IMR-90 (cell line): Measurements from ENCODE around the gene SYNM. TPM values are rescaled to one million over a fixed set of nuclear protein-coding genes. Genes with fewer than 3 reads are reported as not detected.

Experiments used
- ATAC-seq: fragments of 200-7000 bp; cut with Tn5 transposase; 2 replicates; pipeline ENCODE4 v1.9.1; 2020; ENCODE audit warnings: low read depth, mild to moderate bottlenecking, moderate library complexity
- BruUV-seq: library from RNA; stranded (reverse); fragments of 400-500 nt; replicated peaks from 2 replicates; lab custom pipeline; 2021; lab: Mats Ljungman, UMichigan
- CTCF ChIA-PET: fragments of 300-600 bp; formaldehyde crosslinking; extraction: SDS; loops from one replicate; lab custom pipeline; 2021; ENCODE audit warnings: antibody characterized with exemption; lab: Yijun Ruan, JAX
- POLR2A ChIA-PET: fragments of 300-600 bp; sonication (Branson Sonifier 250); formaldehyde crosslinking; loops from one replicate; lab custom pipeline; 2022; ENCODE audit warnings: antibody characterized with exemption; ENCODE audit not compliant: unreplicated experiment; lab: Charles Lee
- DNase-seq: peaks from one replicate; pipeline ENCODE4 v3.0.0; 2013
- H2AFZ ChIP-seq: replicated peaks from 2 replicates; pipeline ENCODE3; 2013; ENCODE audit warnings: low read length, mild to moderate bottlenecking; ENCODE audit not compliant: poor library complexity
- H2AK5ac ChIP-seq: 2 replicates; pipeline ENCODE4 v1.6.1; 2013; ENCODE audit warnings: low read depth, low read length, inconsistent platforms
- H2AK9ac ChIP-seq: replicated peaks from 2 replicates; pipeline ENCODE3; 2013; ENCODE audit warnings: mild to moderate bottlenecking, low read depth, low read length, moderate library complexity; ENCODE audit not compliant: poor library complexity
- H2BK120ac ChIP-seq: 2 replicates; pipeline ENCODE4 v1.6.1; 2013; ENCODE audit warnings: low read depth, low read length, inconsistent platforms
- H2BK15ac ChIP-seq: 3 replicates; pipeline ENCODE4 v1.6.1; 2013; ENCODE audit warnings: low read depth, low read length, inconsistent platforms
- H2BK20ac ChIP-seq: 2 replicates; pipeline ENCODE4 v1.6.1; 2013; ENCODE audit warnings: low read depth, mild to moderate bottlenecking, inconsistent platforms, low read length, moderate library complexity
- H2BK5ac ChIP-seq: 2 replicates; pipeline ENCODE4 v1.6.1; 2013; ENCODE audit warnings: mild to moderate bottlenecking, low read depth, low read length, inconsistent platforms; ENCODE audit not compliant: poor library complexity, severe bottlenecking
- H3K14ac ChIP-seq: replicated peaks from 2 replicates; pipeline ENCODE4 v1.6.1; 2013; ENCODE audit warnings: low read depth, low read length, inconsistent platforms
- H3K18ac ChIP-seq: 2 replicates; pipeline ENCODE4 v1.6.1; 2013; ENCODE audit warnings: low read depth, low read length, control low read depth
- H3K23ac ChIP-seq: 2 replicates; pipeline ENCODE4 v1.6.1; 2013; ENCODE audit warnings: low read depth, low read length, inconsistent platforms
- H3K27ac ChIP-seq: 2 replicates; pipeline ENCODE4 v1.5.1; 2013; ENCODE audit warnings: mild to moderate bottlenecking, control low read depth, low read length; ENCODE audit not compliant: insufficient read depth
- H3K27me3 ChIP-seq: 2 replicates; pipeline ENCODE4 v1.6.1; 2013; ENCODE audit warnings: low read length; ENCODE audit not compliant: control insufficient read depth, insufficient read depth
- H3K36me3 ChIP-seq: 2 replicates; pipeline ENCODE4 v1.6.1; 2013; ENCODE audit warnings: low read length, mixed read lengths; ENCODE audit not compliant: control insufficient read depth, insufficient read depth
- H3K4ac ChIP-seq: 2 replicates; pipeline ENCODE4 v1.6.1; 2013; ENCODE audit warnings: low read depth, low read length, inconsistent platforms
- H3K4me1 ChIP-seq: 2 replicates; pipeline ENCODE4 v1.6.1; 2013; ENCODE audit warnings: low read length, mixed read lengths; ENCODE audit not compliant: control insufficient read depth, insufficient read depth
- H3K4me2 ChIP-seq: 2 replicates; pipeline ENCODE4 v1.6.1; 2013; ENCODE audit warnings: low read depth, mild to moderate bottlenecking, control low read depth, low read length, moderate library complexity
- H3K4me3 ChIP-seq: 2 replicates; pipeline ENCODE4 v1.5.1; 2013; ENCODE audit warnings: low read depth, mild to moderate bottlenecking, control low read depth, low read length, moderate library complexity; ENCODE audit not compliant: insufficient read depth
- H3K56ac ChIP-seq: 2 replicates; pipeline ENCODE4 v1.6.1; 2013; ENCODE audit warnings: low read length, inconsistent platforms; ENCODE audit not compliant: insufficient read depth; ENCODE audit errors: extremely low read depth
- H3K79me1 ChIP-seq, 2 experiments: 2 replicates each; pipeline ENCODE4 v1.6.1; 2013; ENCODE audit warnings: low read length in 2 of 2, inconsistent platforms in 1 of 2, low read depth in 1 of 2
- H3K9ac ChIP-seq: 2 replicates; pipeline ENCODE4 v1.6.1; 2013; ENCODE audit warnings: low read depth, low read length, control low read depth
- H3K9me1 ChIP-seq: 2 replicates; pipeline ENCODE4 v1.6.1; 2013; ENCODE audit warnings: low read length, inconsistent platforms; ENCODE audit not compliant: insufficient read depth
- H3K9me3 ChIP-seq: 2 replicates; pipeline ENCODE4 v1.6.1; 2013; ENCODE audit warnings: low read length; ENCODE audit not compliant: control insufficient read depth, insufficient read depth
- H4K20me1 ChIP-seq: 2 replicates; pipeline ENCODE4 v1.6.1; 2013; ENCODE audit warnings: low read length, inconsistent platforms; ENCODE audit not compliant: insufficient read depth
- H4K5ac ChIP-seq: 2 replicates; pipeline ENCODE4 v1.6.1; 2013; ENCODE audit warnings: mild to moderate bottlenecking, low read depth, low read length, control low read depth
- H4K8ac ChIP-seq, 2 experiments: 2 replicates each; pipeline ENCODE4 v1.6.1; 2013; ENCODE audit warnings: low read depth in 2 of 2, low read length in 2 of 2, control low read depth in 1 of 2, inconsistent platforms in 1 of 2
- H4K91ac ChIP-seq: 2 replicates; pipeline ENCODE4 v1.6.1; 2013; ENCODE audit warnings: low read depth, low read length, inconsistent platforms; ENCODE audit not compliant: insufficient read depth
- CEBPB ChIP-seq: IDR thresholded peaks from 2 replicates; pipeline ENCODE4 v1.6.1; 2012; ENCODE audit warnings: low read depth, low read length, improper control_type of control experiment
- MAZ ChIP-seq: IDR thresholded peaks from 2 replicates; pipeline ENCODE4 v1.6.1; 2012; ENCODE audit warnings: low read depth, mild to moderate bottlenecking, low read length, improper control_type of control experiment, moderate library complexity, borderline replicate concordance
- NFE2L2 ChIP-seq: fragments of 150-350 bp; IDR thresholded peaks from 2 replicates; pipeline ENCODE4 v1.6.1; 2016; ENCODE audit warnings: low read depth, mild to moderate bottlenecking, low read length
- RCOR1 ChIP-seq: IDR thresholded peaks from 2 replicates; pipeline ENCODE4 v1.6.1; 2012; ENCODE audit warnings: mild to moderate bottlenecking, low read length, improper control_type of control experiment; ENCODE audit not compliant: insufficient replicate concordance
- WGBS, 2 experiments: methylation state at CpG; one replicate each; pipeline versions ENCODE4 v1.1.5 to v1.1.7; 2013; ENCODE audit warnings: missing lambda C conversion rate in 2 of 2; ENCODE audit not compliant: insufficient read length in 1 of 2; ENCODE audit errors: extremely low coverage in 2 of 2; 5-methylcytosine and 5-hydroxymethylcytosine counted together
- dilution Hi-C: fragments of 300-500 bp; cut with HindIII; formaldehyde crosslinking; loops from one replicate; pipeline ENCODE4 v1.14.3; 2018; ENCODE audit warnings: low sequenced_read_pairs; ENCODE audit not compliant: unreplicated experiment
- in situ Hi-C: fragments of 300-500 bp; cut with MboI; formaldehyde crosslinking; loops from 3 replicates; pipeline ENCODE4 v1.14.3; 2019; ENCODE audit warnings: low sequenced_read_pairs, inconsistent platforms, mixed read lengths
- intact Hi-C: fragments of 100-400 bp; cut with micrococcal nuclease; formaldehyde crosslinking; loops from 2 replicates; pipeline ENCODE4 v1.10.0; 2022
- polyA plus RNA-seq, 3 experiments: library from polyadenylated mRNA; depleted of rRNA; stranded (reverse); fragments of >200 nt; gene quantifications; 2 replicates each; pipeline ENCODE4 v1.2.3, GENCODE V29; 2012; ENCODE audit warnings: low replicate concordance in 1 of 3
- total RNA-seq: library from RNA; depleted of rRNA; stranded (reverse); fragments of >200 nt; gene quantifications from 2 replicates; pipeline ENCODE4 v1.2.3, GENCODE V29; 2012
- TF ChIP-seq, protein P1 (sequence below): conservative IDR thresholded peaks from 2 replicates; pipeline ENCODE4 v1.5.1; 2012; ENCODE audit warnings: mild to moderate bottlenecking, low read depth, low read length, improper control_type of control experiment

The SYNM gene
- total and polyA plus RNA-seq, 2 of the 4 experiments (the other 2 are of a cell fraction), result 2.1 to 3.4 TPM

DNA sequence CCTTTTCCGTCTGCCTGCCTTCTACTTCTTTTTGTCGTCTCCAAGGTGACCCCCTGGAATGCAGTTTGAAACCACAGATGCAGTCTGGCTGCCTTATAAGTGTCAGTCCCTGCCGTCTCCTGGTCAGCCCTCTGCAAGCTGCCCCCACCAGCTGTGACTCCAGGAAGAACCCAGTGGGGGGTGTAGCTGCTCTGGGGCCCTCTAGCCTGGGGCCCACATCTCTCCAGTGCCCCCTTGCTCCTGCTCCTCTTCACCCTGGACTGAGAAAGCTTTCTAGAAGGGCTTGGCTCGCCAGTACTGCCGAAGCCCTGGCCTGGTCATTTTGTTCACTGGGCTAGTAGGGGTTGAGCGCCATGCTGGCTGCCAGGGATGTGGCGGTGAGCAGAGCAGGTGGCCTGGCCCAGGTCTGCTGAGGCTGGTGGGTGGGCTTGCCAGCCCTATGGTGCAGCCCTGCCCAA lies 21.3 kb downstream of the SYNM start:
- H4K5ac ChIP-seq, result no peak overlapping the region
- no peak overlapping the region for H3K9ac ChIP-seq
- H3K79me1 ChIP-seq, result peaks cover 5 to 24% of the 10 kb centered on the region in 2 experiments; a peak in 3 of 4 replicates
- peaks cover 7% of the 10 kb centered on the region for H3K36me3 ChIP-seq
- ATAC-seq, result no peak
- intact Hi-C loops, result no loop called here
- no peak overlapping the region for H3K14ac ChIP-seq
- H3K27ac ChIP-seq, result no peak overlapping the region
- TF ChIP-seq NFE2L2 (no peak), MAZ (no peak), RCOR1 (no peak), CEBPB (no peak)
- TF ChIP-seq, protein P1, sequence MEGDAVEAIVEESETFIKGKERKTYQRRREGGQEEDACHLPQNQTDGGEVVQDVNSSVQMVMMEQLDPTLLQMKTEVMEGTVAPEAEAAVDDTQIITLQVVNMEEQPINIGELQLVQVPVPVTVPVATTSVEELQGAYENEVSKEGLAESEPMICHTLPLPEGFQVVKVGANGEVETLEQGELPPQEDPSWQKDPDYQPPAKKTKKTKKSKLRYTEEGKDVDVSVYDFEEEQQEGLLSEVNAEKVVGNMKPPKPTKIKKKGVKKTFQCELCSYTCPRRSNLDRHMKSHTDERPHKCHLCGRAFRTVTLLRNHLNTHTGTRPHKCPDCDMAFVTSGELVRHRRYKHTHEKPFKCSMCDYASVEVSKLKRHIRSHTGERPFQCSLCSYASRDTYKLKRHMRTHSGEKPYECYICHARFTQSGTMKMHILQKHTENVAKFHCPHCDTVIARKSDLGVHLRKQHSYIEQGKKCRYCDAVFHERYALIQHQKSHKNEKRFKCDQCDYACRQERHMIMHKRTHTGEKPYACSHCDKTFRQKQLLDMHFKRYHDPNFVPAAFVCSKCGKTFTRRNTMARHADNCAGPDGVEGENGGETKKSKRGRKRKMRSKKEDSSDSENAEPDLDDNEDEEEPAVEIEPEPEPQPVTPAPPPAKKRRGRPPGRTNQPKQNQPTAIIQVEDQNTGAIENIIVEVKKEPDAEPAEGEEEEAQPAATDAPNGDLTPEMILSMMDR, result no peak
- peaks cover 23% of the 10 kb centered on the region for H3K9me1 ChIP-seq
- H3K23ac ChIP-seq, result no peak overlapping the region
- H2BK120ac ChIP-seq, result no peak overlapping the region
- dilution Hi-C loops, result no loop called here
- no peak overlapping the region for H3K4me2 ChIP-seq
- H2AFZ ChIP-seq, result no peak overlapping the region
- H2AK5ac ChIP-seq, result no peak overlapping the region
- peaks cover 14% of the 10 kb centered on the region for H3K4me1 ChIP-seq
- no peak overlapping the region for H4K91ac ChIP-seq
- H2BK15ac ChIP-seq, result no peak overlapping the region
- no peak overlapping the region for H2BK5ac ChIP-seq
- no peak overlapping the region for H3K18ac ChIP-seq
- no TSS peak for BruUV-seq
- no peak overlapping the region for H3K4ac ChIP-seq
- 92% methylated on average over 6 of the region's 7 CpGs; no CpG with 5 or more reads in 1 of the 2 experiments for WGBS, 2 experiments
- H2BK20ac ChIP-seq, result no peak overlapping the region
- ChIA-PET CTCF (no interaction called here), POLR2A (no interaction called here)
- no peak overlapping the region for H3K56ac ChIP-seq
- no peak overlapping the region for H4K8ac ChIP-seq
- no peaks in the 10 kb centered on the region for H3K9me3 ChIP-seq
- in situ Hi-C loops, result no loop called here
- DNase-seq, result no peak
- H3K4me3 ChIP-seq, result no peak overlapping the region
- H3K27me3 ChIP-seq, result no peaks in the 10 kb centered on the region
- no peak overlapping the region for H2AK9ac ChIP-seq
- no peaks in the 10 kb centered on the region; the same call in 1 of the 2 replicates for H4K20me1 ChIP-seq
